BLaER1 treated with 17β-estradiol and CSF1 and Interleukin-3, amounts not matched to agents 10 nM and 100 nM (cell line): ENCODE results near the gene PWWP2A.

Experiments
- H3K27ac ChIP-seq, 11 experiments: shearing (Covaris generic); formaldehyde crosslinking; 2 replicates each; pipeline ENCODE4 v1.8.1; 2022
- H3K27me3 ChIP-seq, 11 experiments: shearing (Covaris generic); formaldehyde crosslinking; 2 replicates each; pipeline ENCODE4 v1.8.1; 2022
- H3K36me3 ChIP-seq, 11 experiments: shearing (Covaris generic); formaldehyde crosslinking; 2 replicates each; pipeline ENCODE4 v1.8.1; 2022
- H3K4me1 ChIP-seq, 10 experiments: shearing (Covaris generic); formaldehyde crosslinking; 2 replicates each; pipeline ENCODE4 v1.8.1; 2022
- H3K4me2 ChIP-seq, 11 experiments: shearing (Covaris generic); formaldehyde crosslinking; 2 replicates each; pipeline ENCODE4 v1.8.1; 2022
- H3K4me3 ChIP-seq, 10 experiments: shearing (Covaris generic); formaldehyde crosslinking; 2 replicates each; pipeline ENCODE4 v1.8.1; 2022
- H3K9ac ChIP-seq, 11 experiments: shearing (Covaris generic); formaldehyde crosslinking; 2 replicates each; pipeline ENCODE4 v1.8.1; 2022
- H3K9me3 ChIP-seq, 11 experiments: shearing (Covaris generic); formaldehyde crosslinking; replicated peaks in 1 of 11; 2 replicates each; pipeline ENCODE4 v1.8.1; 2022
- H4K20me1 ChIP-seq, 11 experiments: shearing (Covaris generic); formaldehyde crosslinking; 2 replicates each; pipeline ENCODE4 v1.8.1; 2022
- Cebpa-rat ChIP-seq, 11 experiments: shearing (Covaris generic); IDR thresholded peaks; 2 replicates each; pipeline ENCODE4 v1.8.1; 2022

Gene PWWP2A, protein sequence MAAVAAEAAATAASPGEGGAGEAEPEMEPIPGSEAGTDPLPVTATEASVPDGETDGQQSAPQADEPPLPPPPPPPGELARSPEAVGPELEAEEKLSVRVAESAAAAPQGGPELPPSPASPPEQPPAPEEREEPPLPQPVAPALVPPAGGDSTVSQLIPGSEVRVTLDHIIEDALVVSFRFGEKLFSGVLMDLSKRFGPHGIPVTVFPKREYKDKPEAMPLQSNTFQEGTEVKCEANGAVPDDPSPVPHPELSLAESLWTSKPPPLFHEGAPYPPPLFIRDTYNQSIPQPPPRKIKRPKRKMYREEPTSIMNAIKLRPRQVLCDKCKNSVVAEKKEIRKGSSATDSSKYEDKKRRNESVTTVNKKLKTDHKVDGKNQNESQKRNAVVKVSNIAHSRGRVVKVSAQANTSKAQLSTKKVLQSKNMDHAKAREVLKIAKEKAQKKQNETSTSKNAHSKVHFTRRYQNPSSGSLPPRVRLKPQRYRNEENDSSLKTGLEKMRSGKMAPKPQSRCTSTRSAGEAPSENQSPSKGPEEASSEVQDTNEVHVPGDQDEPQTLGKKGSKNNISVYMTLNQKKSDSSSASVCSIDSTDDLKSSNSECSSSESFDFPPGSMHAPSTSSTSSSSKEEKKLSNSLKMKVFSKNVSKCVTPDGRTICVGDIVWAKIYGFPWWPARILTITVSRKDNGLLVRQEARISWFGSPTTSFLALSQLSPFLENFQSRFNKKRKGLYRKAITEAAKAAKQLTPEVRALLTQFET

DNA sequence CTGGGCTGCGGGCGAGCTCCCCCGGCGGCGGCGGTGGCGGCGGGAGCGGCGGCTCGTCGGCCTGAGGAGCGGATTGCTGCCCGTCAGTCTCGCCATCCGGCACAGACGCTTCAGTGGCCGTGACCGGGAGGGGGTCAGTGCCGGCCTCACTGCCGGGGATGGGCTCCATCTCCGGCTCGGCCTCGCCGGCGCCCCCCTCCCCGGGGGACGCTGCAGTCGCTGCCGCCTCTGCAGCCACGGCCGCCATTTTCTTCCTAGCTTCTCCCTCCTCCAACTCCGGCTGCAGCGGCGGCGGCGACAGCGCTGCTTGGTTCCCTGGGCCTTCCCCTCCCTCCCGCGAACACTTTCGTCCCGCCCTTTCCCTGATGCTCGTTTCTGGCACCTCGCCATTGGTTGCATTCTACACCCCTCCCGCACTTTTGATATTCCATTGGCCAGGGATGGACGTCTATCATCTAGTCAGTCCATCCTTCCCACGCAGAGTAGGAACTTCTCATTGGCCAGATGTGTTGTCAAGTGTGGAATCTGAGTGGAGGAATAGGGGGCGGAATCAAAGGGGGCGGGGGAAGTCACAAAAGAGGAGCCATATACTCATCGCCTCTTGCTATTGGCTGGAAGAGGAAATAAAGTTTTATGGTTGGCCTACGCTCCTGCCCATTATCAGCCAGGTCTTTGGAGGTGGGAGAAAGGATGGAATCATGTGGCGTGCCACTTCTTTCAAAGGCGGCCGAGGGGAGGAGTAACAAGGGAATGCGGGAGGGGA is at the start of gene PWWP2A:
PWWP2A (minus strand) TSS at position 309 of the 763 bp plus-strand sequence; CDS start at position 247, 62 bp downstream.
- Histone ChIP-seq H3K4me3 (peak within 1 kb of the TSS; percentile 83 to 99 (median 94)), H3K4me1 (peaks cover 12 to 40% (median 22%) of the 10 kb centered on the region in 10 experiments), H3K4me2 (peak within 1 kb of the TSS; percentile 65 to 89 (median 87)), H3K9me3 (no peaks in the 10 kb centered on the region), H3K27ac (peak within 1 kb of the TSS; percentile 88 to 98 (median 96)), H3K36me3 (peaks cover 20 to 35% (median 34%) of the 10 kb centered on the region in 11 experiments), H4K20me1 (peaks cover 0 to 42% (median 17%) of the 10 kb centered on the region in 11 experiments; a peak in 15 of 22 replicates), H3K9ac (peak within 1 kb of the TSS; percentile 90 to 98 (median 97)), H3K27me3 (no peaks in the 10 kb centered on the region)
- 0 out of 22 replicates have a peak, but pooled peaks of 1 of the 11 experiments have one; percentile 4 for TF ChIP-seq Cebpa-rat (IDR thresholded peaks at IDR 0.05)

DNA sequence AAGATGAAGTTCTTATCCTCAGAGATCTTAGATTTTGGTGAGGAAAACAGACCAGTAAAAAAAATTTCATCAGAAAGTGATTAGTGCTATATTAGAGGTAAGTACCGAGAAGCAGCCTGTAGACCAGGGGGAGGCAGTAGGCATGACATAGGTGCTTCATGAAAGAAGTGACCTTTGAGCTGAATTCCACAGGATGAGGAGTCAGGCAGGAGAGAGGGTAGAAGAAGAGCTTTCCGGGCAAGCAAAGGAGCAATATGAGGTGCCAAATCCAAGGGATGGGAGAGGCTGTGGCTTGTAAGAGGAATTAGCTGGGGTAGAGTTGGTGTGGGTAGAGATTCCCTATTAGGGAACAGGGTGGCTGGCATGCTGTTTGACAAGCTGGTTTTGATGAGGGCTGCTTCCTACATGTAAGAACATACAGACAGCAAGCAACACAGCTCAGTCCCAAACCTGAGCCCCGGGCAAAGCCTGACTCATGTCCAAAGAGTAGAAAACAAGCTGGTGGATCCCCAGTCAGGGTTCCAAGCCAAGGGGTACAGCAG is 48.4 kb upstream of the PWWP2A start:
- Histone ChIP-seq H3K4me1 (peaks cover 68 to 92% (median 83%) of the 10 kb centered on the region in 10 experiments), H3K36me3 (no peaks in the 10 kb centered on the region), H3K9ac (no peak overlapping the region), H3K9me3 (no peaks in the 10 kb centered on the region), H3K4me2 (peak overlapping the region in 8 of 11 experiments; percentile 79 to 96 (median 89); a peak in 8 of 22 replicates), H3K27me3 (no peaks in the 10 kb centered on the region), H4K20me1 (no peaks in the 10 kb centered on the region), H3K27ac (no peak overlapping the region), H3K4me3 (no peak overlapping the region)
- no peak for TF ChIP-seq Cebpa-rat (IDR thresholded peaks at IDR 0.05)

DNA sequence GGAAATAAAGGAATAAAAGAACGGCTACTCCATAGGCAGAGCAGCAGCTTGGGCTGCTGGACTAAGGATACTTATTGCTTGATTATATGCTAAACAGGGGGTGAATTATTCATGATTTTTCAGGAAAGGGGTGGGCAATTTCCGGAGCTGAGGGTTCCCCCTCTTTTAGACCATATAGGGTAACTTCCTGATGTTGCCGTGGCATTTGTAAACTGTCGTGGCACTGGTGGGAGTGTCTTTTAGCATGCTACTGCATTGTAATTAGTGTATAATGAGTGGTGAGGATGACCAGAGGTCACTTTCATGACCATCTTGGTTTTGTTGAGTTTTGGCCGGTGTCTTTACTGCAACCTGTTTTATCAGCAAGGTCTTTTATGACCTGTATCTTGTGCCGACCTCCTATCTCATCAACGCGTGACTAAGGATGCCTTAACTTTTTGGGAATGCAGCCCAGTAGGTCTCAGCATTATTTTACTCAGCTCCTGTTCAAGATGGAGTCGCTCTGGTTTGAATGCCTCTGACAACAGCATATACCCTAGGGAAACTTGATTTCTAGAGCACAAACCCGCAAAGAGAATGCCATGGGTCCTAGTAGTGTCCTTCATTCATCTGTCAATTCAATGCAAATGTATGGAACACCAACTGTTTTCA is 47.8 kb upstream of the PWWP2A start:
- H3K4me1 ChIP-seq = peaks cover 70 to 97% (median 86%) of the 10 kb centered on the region in 10 experiments
- H3K9ac ChIP-seq = no peak overlapping the region
- H3K27me3 ChIP-seq = no peaks in the 10 kb centered on the region
- H3K4me3 ChIP-seq = no peak overlapping the region
- no peaks in the 10 kb centered on the region for H3K9me3 ChIP-seq
- H3K4me2 ChIP-seq = peak overlapping the region in 10 of 11 experiments; percentile 78 to 96 (median 89); a peak in 21 of 22 replicates
- TF ChIP-seq Cebpa-rat (IDR thresholded peaks at IDR 0.05) = no peak
- H3K27ac ChIP-seq = peak overlapping the region in 9 of 11 experiments; percentile 1 to 96 (median 87); a peak in 13 of 22 replicates
- no peaks in the 10 kb centered on the region for H3K36me3 ChIP-seq
- H4K20me1 ChIP-seq = no peaks in the 10 kb centered on the region

DNA sequence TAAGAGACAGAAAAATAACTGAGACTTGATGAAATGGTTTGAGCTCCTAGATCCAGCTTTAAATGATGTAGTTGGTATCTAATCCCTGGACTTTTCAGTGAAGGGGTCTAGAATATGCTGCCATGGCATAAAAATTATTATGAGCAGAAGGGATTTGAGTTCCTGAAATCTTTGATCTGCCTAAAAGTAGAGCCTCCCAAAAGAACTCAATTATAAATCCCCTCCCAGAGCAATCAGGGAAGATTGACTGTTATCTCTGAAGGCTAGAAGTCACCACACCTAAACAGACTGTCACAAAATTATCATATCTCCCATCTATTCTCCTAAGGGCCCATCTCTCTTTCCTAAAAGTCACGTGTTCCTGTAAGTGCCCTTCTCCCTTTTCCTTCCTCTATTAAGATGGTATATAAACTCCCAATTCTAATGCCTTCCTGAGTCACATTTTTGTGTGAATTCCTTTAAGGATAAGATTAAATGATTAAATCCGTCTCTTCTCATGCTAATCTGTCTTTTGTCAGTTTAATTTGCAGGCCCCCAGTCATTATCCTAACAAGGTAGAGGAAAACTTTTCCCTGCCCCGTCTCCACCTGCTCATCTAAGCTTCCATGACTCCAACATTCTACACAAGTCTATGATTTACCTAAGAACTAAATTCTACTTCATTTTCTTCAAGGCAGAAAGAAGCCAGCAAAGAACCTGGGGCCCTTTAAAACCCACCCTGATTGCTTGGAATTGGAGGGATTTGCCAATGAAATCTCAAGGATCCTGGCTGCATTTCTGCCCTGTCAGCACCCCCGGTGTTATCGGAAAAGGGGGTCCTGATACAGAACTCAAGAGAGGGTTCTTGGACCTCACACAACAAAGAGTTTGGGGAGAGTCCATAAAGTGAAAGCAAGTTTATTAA is 47.1 kb upstream of the PWWP2A start:
- H3K27me3 ChIP-seq = no peaks in the 10 kb centered on the region
- H3K36me3 ChIP-seq = no peaks in the 10 kb centered on the region
- peak overlapping the region; percentile 78 to 96 (median 88) for H3K4me2 ChIP-seq
- peaks cover 70 to 98% (median 88%) of the 10 kb centered on the region in 10 experiments for H3K4me1 ChIP-seq
- no peak overlapping the region for H3K4me3 ChIP-seq
- peak overlapping the region in 8 of 11 experiments; percentile 6 to 84 (median 78); a peak in 14 of 22 replicates for H3K9ac ChIP-seq
- H3K9me3 ChIP-seq = no peaks in the 10 kb centered on the region
- peak overlapping the region; percentile 5 to 96 (median 87); a peak in 20 of 22 replicates for H3K27ac ChIP-seq
- no peaks in the 10 kb centered on the region for H4K20me1 ChIP-seq
- no peak for TF ChIP-seq Cebpa-rat (IDR thresholded peaks at IDR 0.05)

DNA sequence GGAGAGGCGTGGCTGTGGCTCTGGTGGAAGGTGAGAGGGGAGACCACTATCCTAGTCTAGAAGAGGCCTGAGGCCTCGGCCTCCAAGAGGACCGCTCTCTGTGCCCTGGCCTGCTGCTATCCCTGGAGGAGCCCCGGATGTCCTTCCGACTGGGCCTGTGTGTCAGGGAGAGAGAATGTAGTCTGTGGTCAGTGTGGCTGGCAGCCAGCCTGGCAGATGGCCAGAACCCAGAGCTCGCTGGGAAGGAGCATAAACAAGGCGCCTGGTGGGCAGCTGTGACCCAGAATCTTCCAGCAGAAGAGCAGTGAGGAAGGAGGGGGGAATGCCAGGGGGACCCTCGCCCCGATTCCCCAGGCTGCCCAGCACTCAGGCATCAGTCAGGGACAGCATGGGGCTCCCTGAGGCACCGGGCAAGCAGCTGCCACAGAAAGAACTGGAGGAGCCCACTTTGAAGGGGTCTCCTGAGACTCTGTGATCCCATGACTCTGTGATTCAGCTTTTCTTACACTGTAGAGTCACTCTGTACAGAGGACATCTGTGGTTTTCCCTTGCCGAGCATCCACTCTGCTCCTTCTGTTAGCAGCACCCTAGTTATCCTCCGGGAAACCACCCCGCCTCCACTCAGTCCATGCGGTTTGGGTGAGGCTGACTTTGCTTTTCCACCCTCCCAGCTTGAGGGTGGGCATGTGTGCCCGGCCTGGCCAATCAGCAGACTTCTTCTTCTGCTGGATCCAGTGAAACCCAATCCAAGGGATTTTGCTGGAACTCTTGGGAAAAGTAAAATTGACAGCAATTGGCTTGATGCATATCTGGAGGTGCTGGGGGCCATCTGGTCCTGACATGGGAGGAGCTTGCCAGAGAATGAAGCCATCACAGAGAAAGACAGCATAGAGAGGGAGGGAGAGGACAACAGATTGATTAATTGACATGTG is 46.2 kb upstream of the PWWP2A start:
- H3K36me3 ChIP-seq = no peaks in the 10 kb centered on the region
- H3K4me1 ChIP-seq = peaks cover 71 to 98% (median 95%) of the 10 kb centered on the region in 10 experiments
- H3K9me3 ChIP-seq = no peaks in the 10 kb centered on the region
- peak overlapping the region; percentile 64 to 96 (median 87); a peak in 21 of 22 replicates for H3K27ac ChIP-seq
- peak overlapping the region; percentile 63 to 84 (median 75); a peak in 21 of 22 replicates for H3K9ac ChIP-seq
- TF ChIP-seq Cebpa-rat (IDR thresholded peaks at IDR 0.05) = no peak
- H3K27me3 ChIP-seq = no peaks in the 10 kb centered on the region
- H4K20me1 ChIP-seq = no peaks in the 10 kb centered on the region
- peak overlapping the region in 6 of 10 experiments; percentile 1 to 51 (median 14); a peak in 8 of 20 replicates for H3K4me3 ChIP-seq
- H3K4me2 ChIP-seq = peak overlapping the region; percentile 78 to 96 (median 88)

DNA sequence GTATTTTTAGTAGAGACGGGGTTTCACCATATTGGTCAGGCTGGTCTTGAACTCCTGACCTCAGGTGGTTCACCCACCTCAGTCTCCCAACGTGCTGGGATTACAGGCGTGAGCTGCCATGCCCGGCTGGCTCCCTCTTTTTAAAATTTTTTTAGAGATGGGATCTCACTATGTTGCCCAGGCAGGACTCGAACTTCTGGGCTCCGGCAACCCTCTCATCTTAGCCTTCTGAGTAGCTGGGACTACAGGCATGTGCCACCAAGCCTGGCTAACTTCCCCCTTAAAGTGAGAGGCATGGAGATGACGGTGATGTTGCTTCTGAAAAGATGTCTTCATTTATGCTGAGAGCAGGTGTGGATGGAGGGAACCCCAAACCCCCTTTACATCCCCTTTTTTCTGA is 43.7 kb upstream of the PWWP2A start:
- H3K9me3 ChIP-seq = no peaks in the 10 kb centered on the region
- no peaks in the 10 kb centered on the region for H4K20me1 ChIP-seq
- H3K36me3 ChIP-seq = no peaks in the 10 kb centered on the region
- no peak overlapping the region for H3K9ac ChIP-seq
- no peak overlapping the region for H3K4me3 ChIP-seq
- no peak for TF ChIP-seq Cebpa-rat (IDR thresholded peaks at IDR 0.05)
- H3K4me1 ChIP-seq = peaks cover 62 to 87% (median 80%) of the 10 kb centered on the region in 10 experiments
- peak overlapping the region in 6 of 11 experiments; percentile 1 to 96 (median 90); a peak in 10 of 22 replicates for H3K4me2 ChIP-seq
- 0 out of 22 replicates have a peak, but pooled peaks cover 0 to 5% (median 0%) of the 10 kb centered on the region in 11 experiments for H3K27me3 ChIP-seq
- no peak overlapping the region for H3K27ac ChIP-seq
